RWPE1 (cell line): ENCODE data around the gene UBTD2.

ENCODE experiments used
- CTCF ChIA-PET: fragments of 350-600 bp; sonication (Branson Sonifier 250); formaldehyde crosslinking; extraction: SDS; loops from one replicate; lab custom pipeline; 2021; lab: Yijun Ruan, JAX
- POLR2A ChIA-PET: fragments of 400-600 bp; formaldehyde crosslinking; extraction: SDS; loops from one replicate; lab custom pipeline; 2020; ENCODE audit warnings: antibody characterized with exemption; ENCODE audit not compliant: low non-redundant PET; lab: Yijun Ruan, JAX
- DNase-seq: peaks from one replicate; pipeline ENCODE4 v3.0.0; 2012; ENCODE audit warnings: low spot score
- H3K27ac ChIP-seq: fragments of 450-650 bp; 2 replicates; pipeline ENCODE4 v1.5.1; 2017
- CTCF ChIP-seq: fragments of 450-650 bp; conservative IDR thresholded peaks from 2 replicates; pipeline ENCODE4 v1.5.1; 2017; ENCODE audit warnings: low read depth, mild to moderate bottlenecking

UBTD2 gene

GRCh38 chr5:172164769-172165212 lies 118.8 kb downstream of the UBTD2 start:
- no peak for TF ChIP-seq CTCF
- DNase-seq = no peak
- CTCF ChIA-PET = interaction anchor here (0.8 kb wide), 1 partner anchor 57 kb away, joined by 3 read pairs; no protein-coding TSS in a partner anchor
- POLR2A ChIA-PET = no interaction called here
- peak overlapping the region; percentile 4; the same call in 1 of the 2 replicates for H3K27ac ChIP-seq

DNA sequence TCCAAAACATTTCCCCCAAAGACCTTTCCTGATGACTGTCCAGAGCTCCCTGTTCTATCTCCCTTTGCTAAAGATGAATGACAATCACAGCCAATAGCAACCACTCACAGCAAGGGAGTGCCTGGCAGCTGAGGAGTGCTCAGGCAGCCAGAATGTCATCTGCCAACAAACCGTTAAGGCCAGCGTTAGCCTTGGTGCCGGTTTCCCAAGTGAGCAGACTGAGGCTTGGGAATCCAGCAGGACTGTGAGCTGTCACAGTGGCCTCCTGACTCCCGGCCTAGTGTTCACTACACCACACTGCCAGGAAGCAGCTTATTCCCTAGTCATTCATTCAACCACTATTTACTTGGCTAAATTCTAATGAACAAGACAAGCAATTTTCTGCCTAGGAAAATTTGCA lies 120.2 kb downstream of the UBTD2 start:
- no peak for TF ChIP-seq CTCF
- ChIA-PET POLR2A (no interaction called here), CTCF (interaction anchor here (0.6 kb wide), 2 partner anchors 16 to 110 kb away, joined by 3 to 4 read pairs; no protein-coding TSS in a partner anchor)
- H3K27ac ChIP-seq = peak overlapping the region; percentile 16; the same call in 1 of the 2 replicates
- no peak for DNase-seq

- ChIA-PET CTCF (interaction anchor here (0.6 to 0.8 kb wide), 3 partner anchors 10 to 110 kb away, joined by 3 to 4 read pairs (median 3); no protein-coding TSS in a partner anchor), POLR2A (no interaction called here)
- no peak for TF ChIP-seq CTCF
- 0 out of 2 replicates have a peak overlapping the region, but pooled peaks have one; percentile 2 for H3K27ac ChIP-seq
- no peak for DNase-seq
Observed at GRCh38 chr5:172162987-172163343, 120.6 kb downstream of the UBTD2 start.

DNA sequence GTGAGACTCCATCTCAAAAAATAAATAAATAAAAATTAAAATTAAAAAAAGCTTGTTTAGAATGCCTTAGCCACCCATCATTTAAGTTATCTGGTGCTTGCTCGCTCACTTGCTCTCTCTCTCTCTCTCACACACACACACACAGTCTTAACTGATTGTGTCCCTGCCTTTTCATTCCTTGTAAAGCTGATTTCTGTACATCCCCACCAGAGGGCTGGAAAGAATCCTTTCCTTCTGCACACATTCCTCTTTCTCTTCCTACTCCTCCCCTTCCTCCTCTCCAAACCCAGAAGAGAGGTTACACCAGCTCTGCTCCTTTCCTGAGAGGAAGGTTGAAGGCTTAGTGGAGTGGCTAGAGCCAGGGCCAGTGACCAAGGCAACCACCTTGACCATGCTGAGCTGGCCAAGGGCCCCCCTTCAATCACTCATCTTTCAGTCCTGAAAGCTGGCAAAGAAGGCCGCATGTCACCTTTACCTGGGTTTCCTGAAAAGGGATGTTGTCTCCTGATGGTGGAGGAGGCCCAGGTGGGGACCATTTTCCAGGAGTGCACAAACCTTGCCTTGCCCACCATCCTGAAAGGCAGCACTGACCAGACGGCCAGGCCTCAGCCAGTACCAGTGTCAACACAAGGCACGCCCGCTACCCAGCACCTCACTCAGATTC lies 121.1 kb downstream of the UBTD2 start:
- no peak for TF ChIP-seq CTCF
- H3K27ac ChIP-seq = 0 out of 2 replicates have a peak overlapping the region, but pooled peaks have one; percentile 2
- CTCF ChIA-PET = interaction anchor here (0.6 to 0.8 kb wide), 5 partner anchors 11 to 141 kb away, joined by 3 to 4 read pairs (median 3); no protein-coding TSS in a partner anchor
- DNase-seq = no peak
- POLR2A ChIA-PET = interaction anchor here (0.6 kb wide), 1 partner anchor 15 kb away, joined by 5 read pairs; no protein-coding TSS in a partner anchor

DNA sequence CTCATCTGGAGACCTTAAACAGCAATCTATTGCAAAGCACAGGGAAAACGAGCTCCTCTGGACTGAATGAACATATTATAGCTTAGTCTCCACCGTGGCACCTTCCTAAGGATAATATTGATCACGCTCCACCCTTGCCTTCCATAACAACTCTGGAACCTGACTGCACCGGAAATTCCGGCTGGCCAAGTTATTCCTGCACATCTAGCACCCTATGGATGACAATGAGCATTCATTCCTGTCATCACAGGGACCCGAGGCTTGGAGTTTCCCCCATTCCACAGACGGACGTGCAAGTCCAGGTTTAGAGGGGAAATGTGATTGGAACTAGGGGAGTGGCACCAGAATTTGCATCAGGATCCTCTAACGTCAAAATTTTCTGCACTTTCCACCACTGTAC lies 123.1 kb downstream of the UBTD2 start:
- ChIA-PET CTCF (no interaction called here), POLR2A (no interaction called here)
- H3K27ac ChIP-seq = no peak overlapping the region
- no peak for TF ChIP-seq CTCF
- DNase-seq = no peak
